ENCODE data around the gene RGS17. TPM values are rescaled to one million over a fixed set of nuclear protein-coding genes. Genes with fewer than 3 reads are reported as not detected.

RGS17 gene
- total RNA-seq, 4 donors from 2014 or later: 1.2 to 18.6 (median 3.4) TPM

GRCh38 chr6:153056308-153056707 lies 74.8 kb downstream of the RGS17 start:
- Histone ChIP-seq H3K9me3 (no peaks in the 10 kb centered on the region), H3K4me3 (replicated peaks in 1 of 3) (no peak overlapping the region), H3K4me1 (no peaks in the 10 kb centered on the region), H3K27ac (no peak overlapping the region), H3K36me3 (no peaks in the 10 kb centered on the region), H3K27me3 (no peaks in the 10 kb centered on the region)
- 36 to 46% methylated on average over 2 of the region's 2 CpGs for WGBS, 2 donors
- intact Hi-C loops (cut with DNase I): no loop called here
- TF ChIP-seq CTCF (IDR thresholded peaks at IDR 0.05) (no peak), POLR2A (IDR thresholded peaks at IDR 0.05) (no peak)
- DNase-seq: no peak

GRCh38 chr6:153051801-153052200 lies 79.3 kb downstream of the RGS17 start:
- intact Hi-C loops (cut with DNase I): no loop called here
- no peak overlapping the region for H3K4me3 ChIP-seq (replicated peaks in 1 of 3)
- H3K4me1 ChIP-seq: no peaks in the 10 kb centered on the region
- TF ChIP-seq CTCF (IDR thresholded peaks at IDR 0.05) (no peak), POLR2A (IDR thresholded peaks at IDR 0.05) (no peak)
- no peaks in the 10 kb centered on the region for H3K27me3 ChIP-seq
- H3K27ac ChIP-seq: no peak overlapping the region
- H3K9me3 ChIP-seq: no peaks in the 10 kb centered on the region
- no peak for DNase-seq
- H3K36me3 ChIP-seq: no peaks in the 10 kb centered on the region

DNA sequence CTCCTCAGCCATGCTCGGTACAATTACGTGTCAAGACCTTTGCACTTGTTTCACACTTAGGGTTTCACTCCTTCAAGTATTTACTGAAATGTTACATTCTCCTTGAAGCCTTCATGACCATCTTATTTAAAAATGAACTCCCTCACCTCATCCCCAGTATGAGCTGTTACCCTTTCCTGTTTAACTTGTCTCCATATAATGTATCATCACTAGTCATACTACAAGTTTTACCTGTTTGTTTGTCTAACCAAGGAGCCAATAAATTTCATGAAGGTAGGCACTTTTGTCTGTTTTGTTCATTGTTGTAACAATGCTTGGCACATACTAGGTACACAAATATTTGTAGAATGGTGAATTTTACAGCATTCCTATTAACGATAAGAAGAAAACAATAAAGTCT lies 82.5 kb downstream of the RGS17 start:
- WGBS, 2 donors: 95 to 96% methylated on average over 3 of the region's 3 CpGs
- H3K9me3 ChIP-seq: no peaks in the 10 kb centered on the region
- no peaks in the 10 kb centered on the region for H3K4me1 ChIP-seq
- no peak overlapping the region for H3K4me3 ChIP-seq (replicated peaks in 1 of 3)
- intact Hi-C loops (cut with DNase I): no loop called here
- TF ChIP-seq POLR2A (IDR thresholded peaks at IDR 0.05) (no peak), CTCF (IDR thresholded peaks at IDR 0.05) (no peak)
- no peaks in the 10 kb centered on the region for H3K27me3 ChIP-seq
- DNase-seq: no peak
- no peaks in the 10 kb centered on the region for H3K36me3 ChIP-seq
- no peak overlapping the region for H3K27ac ChIP-seq

- no peaks in the 10 kb centered on the region for H3K36me3 ChIP-seq
- WGBS, 2 donors: 46 to 82% methylated on average over 2 of the region's 2 CpGs
- TF ChIP-seq POLR2A (IDR thresholded peaks at IDR 0.05): no peak
- no peak for TF ChIP-seq CTCF (IDR thresholded peaks at IDR 0.05)
- no peak overlapping the region for H3K4me3 ChIP-seq (replicated peaks in 1 of 3)
- H3K9me3 ChIP-seq: no peaks in the 10 kb centered on the region
- no peaks in the 10 kb centered on the region for H3K4me1 ChIP-seq
- no peaks in the 10 kb centered on the region for H3K27me3 ChIP-seq
- intact Hi-C loops (cut with DNase I): no loop called here
- no peak overlapping the region for H3K27ac ChIP-seq
- no peak for DNase-seq
Observed at GRCh38 chr6:153047386-153047785, 83.7 kb downstream of the RGS17 start.

DNA sequence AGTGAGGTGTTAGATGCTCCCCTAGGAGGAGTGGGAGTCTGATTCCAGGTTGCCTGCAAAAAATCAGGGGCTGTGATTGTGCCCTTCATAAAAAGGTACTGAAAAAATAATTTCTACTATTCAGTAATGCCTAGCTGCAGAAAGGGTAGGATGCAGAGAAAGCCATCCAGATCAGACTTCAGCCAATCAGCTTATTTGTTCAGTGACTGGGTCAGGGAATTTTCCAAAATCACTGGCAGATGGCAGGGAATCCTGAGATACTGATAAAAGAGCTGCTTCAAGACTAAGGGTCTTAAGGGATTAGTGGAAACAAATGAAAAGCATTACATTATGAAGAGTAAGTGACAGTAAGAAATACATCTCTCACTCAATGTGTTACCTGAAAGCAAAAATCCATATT lies 85.8 kb downstream of the RGS17 start:
- H3K4me3 ChIP-seq (replicated peaks in 1 of 3): no peak overlapping the region
- intact Hi-C loops (cut with DNase I): no loop called here
- H3K9me3 ChIP-seq: no peaks in the 10 kb centered on the region
- no peak for DNase-seq
- H3K27ac ChIP-seq: no peak overlapping the region
- no peaks in the 10 kb centered on the region for H3K27me3 ChIP-seq
- H3K4me1 ChIP-seq: no peaks in the 10 kb centered on the region
- H3K36me3 ChIP-seq: no peaks in the 10 kb centered on the region
- TF ChIP-seq POLR2A (IDR thresholded peaks at IDR 0.05) (no peak), CTCF (IDR thresholded peaks at IDR 0.05) (no peak)

Data from thyroid gland (tissue), 4 donors.